ENCODE measurements around the gene ISG20L2.

ISG20L2 gene

GRCh38 chr1:156709757-156710489 is 18.6 kb downstream of the ISG20L2 start:
- TF ChIP-seq CTCF (IDR thresholded peaks at IDR 0.05; ENCODE audit: low read depth, low read length), result no peak
- H3K4me3 ChIP-seq (ENCODE audit: low read depth, low read length), result no peak overlapping the region

- no peak for TF ChIP-seq CTCF (IDR thresholded peaks at IDR 0.05; ENCODE audit: low read depth, low read length)
- H3K4me3 ChIP-seq (ENCODE audit: low read depth, low read length), result no peak overlapping the region
These were observed 19.5 kb downstream of the ISG20L2 start for GRCh38 chr1:156709031-156709430.

GRCh38 chr1:156708218-156708661 is 20.3 kb downstream of the ISG20L2 start:
- no peak overlapping the region for H3K4me3 ChIP-seq (ENCODE audit: low read depth, low read length)

GRCh38 chr1:156707417-156708217 is 20.9 kb downstream of the ISG20L2 start:
- TF ChIP-seq CTCF (IDR thresholded peaks at IDR 0.05; ENCODE audit: low read depth, low read length), result no peak
- no peak overlapping the region for H3K4me3 ChIP-seq (ENCODE audit: low read depth, low read length)

More at GRCh38 chr1:156708218-156708661, 20.3 kb downstream of the ISG20L2 start:
- no peak for TF ChIP-seq CTCF (IDR thresholded peaks at IDR 0.05; ENCODE audit: low read depth, low read length)

GRCh38 chr1:156706657-156707416 is 21.7 kb downstream of the ISG20L2 start:
- H3K4me3 ChIP-seq (ENCODE audit: low read depth, low read length), result no peak overlapping the region
- TF ChIP-seq CTCF (IDR thresholded peaks at IDR 0.05; ENCODE audit: low read depth, low read length), result no peak

- H3K4me3 ChIP-seq (ENCODE audit: low read depth, low read length), result peak overlapping the region; percentile 10
- TF ChIP-seq CTCF (IDR thresholded peaks at IDR 0.05; ENCODE audit: low read depth, low read length), result peak; percentile 75
These were observed 22.5 kb downstream of the ISG20L2 start for GRCh38 chr1:156705918-156706656.
